Effector CD8-positive, alpha-beta T cell (primary cell): ENCODE data around the gene SLCO1A2.

Experiments used
- DNase-seq: peaks from one replicate; lab custom pipeline; 2025; lab: John Stamatoyannopoulos, UW

Gene SLCO1A2

DNA sequence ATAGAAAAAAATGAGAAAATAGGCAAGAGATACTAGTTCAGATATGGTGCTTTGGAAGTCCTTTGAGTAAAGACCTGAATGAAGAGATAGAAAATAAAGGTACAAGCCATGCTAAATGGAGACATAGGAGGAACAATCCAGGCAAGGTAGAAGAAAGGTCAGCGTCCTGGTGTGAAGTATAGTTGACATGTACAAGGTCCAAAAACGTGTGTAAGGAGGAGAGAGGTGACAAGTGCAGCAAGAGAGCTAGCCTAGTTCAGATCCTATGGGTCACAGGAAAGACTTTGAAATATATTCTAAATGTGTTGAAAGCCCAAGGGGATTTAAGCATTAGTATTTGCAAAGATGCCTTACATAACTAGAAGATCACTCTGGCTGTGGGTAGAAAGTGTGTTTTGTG is 115.5 kb downstream of the SLCO1A2 start:
- DNase-seq = no peak
